Hematopoietic multipotent progenitor cell treated with erythropoietin and hydrocortisone succinate and interleukin-3 and kit ligand, for 8 days (in vitro differentiated cells): ENCODE measurements around the gene FMN1.

ENCODE experiments used
- DNase-seq: peaks from one replicate; pipeline ENCODE4 v3.0.0-alpha.2; 2015

FMN1 gene

GRCh38 chr15:32844118-32844711 lies 350.3 kb downstream of the FMN1 start:
- peak; percentile 45 for DNase-seq

- DNase-seq: no peak
These were observed 351.2 kb downstream of the FMN1 start for GRCh38 chr15:32843219-32843815.

DNA sequence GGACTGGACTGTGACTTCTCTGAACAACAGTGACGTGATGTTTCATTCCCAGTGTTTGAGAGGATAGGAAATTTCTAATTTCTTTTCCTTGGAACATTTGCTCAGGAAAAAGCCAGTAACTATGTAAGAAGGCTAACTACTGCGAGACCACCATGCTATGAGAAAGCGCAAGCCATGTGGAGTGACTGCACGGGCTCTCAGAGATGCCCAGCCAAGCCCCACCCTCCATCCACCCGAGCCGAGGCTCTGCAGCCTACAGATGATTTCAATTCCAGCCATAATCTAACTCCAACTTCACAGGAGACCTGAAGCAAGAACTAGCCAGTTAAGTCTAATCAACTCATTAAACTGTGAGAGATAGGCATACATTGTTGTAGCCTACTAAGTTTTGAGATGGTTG lies 352.4 kb downstream of the FMN1 start:
- no peak for DNase-seq

- DNase-seq: no peak
These were observed 353.8 kb downstream of the FMN1 start for GRCh38 chr15:32840507-32841245.

DNA sequence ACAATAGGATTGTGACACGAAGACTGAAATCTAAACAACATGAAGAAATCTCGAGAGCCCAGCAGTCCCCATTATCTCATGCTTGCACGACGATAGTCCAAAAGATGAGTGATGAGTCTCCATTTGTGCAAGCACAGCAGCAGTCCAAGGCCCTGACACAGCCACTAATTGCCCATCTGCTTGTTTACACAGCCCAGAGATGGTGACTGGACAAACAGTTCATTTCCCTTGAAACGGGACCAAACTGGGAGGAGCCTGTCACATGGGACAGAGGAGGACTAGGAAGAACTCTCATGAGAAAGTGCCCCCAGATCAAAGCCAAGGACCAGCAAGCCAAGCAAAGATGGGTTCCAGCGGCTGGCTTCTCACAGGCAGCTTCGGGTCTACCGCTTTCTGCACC lies 355.7 kb downstream of the FMN1 start:
- DNase-seq: no peak

DNA sequence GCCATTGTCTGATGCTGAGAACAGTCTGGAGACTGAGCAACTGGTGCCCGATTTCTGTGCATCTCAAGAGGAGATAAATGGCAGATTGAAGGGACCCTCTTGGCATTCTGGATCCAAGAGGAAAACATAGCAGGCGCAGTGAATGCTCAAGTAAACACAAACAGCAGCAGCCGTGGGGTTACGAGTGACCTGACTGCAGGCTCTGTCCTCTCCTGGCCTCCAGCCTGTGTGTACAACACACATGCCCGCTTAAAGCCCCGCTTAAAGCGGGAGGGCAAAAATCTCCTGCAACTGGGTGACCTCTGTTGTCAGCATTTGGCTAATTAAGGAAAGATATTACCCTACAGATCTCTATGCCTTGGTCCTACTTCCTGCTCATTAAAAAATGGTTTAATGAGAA lies 356.2 kb downstream of the FMN1 start:
- no peak for DNase-seq

- DNase-seq: no peak
These were observed 356.6 kb downstream of the FMN1 start for GRCh38 chr15:32837935-32838334.

DNA sequence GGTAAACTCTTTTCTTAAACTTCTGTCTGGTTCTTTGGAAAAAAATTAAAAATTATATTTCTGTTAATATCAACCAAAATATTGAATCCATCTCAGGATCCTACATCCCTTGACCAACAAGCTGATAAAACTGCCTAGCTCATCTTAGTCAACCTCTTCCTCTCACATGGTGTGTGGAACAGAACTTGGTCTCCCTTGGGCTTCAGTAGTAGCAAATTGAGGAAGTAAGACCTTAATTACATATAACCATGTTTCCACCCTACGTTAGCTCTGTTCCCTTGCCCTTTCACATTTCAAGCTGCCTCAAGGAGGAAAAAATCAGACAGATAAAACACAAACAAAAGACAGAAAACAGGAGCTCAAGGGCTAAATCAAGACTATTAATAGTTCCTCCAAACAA lies 360.4 kb downstream of the FMN1 start:
- DNase-seq: no peak

DNA sequence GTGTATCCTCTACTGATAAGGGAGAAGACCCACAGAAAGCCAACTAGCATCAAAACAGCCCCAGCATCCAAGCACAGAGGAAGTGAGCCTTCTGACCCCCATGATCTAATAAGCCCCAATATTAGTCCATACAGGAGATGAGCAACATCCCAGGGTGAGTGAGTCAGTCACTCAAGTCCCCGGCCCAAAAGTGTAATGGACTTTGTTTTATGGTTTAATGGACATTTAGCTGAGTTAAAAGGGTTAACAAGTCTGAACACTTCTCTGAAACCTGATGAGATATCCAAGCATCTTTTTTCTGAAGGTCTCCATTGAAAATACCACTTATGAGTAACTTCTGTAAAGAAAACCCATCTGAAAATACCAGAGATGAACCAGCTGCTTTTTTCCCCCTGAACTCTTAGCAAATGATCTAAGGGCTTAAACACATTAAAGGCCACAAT lies 361.1 kb downstream of the FMN1 start:
- DNase-seq: no peak

DNA sequence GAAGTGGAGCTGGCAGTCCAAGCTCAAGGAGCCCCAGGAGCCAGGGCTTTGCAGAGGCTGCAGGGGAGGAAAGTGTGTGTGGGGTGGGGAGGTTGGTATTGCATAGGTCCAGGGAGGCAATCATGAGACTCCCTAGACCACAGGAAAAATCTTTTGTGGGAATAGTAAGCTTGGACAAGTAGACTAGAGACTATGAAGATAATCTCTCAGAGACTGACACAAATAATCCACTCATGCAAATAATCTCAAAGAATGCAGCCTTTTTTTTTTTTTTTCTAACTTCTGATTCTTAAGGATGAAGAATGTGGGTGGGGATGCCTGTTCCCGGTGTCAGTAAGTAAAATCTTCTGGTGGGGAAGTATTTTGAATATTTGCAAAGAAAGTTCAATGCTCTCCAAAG lies 363.0 kb downstream of the FMN1 start:
- no peak for DNase-seq

- DNase-seq: no peak
These were observed 364.3 kb downstream of the FMN1 start for GRCh38 chr15:32830241-32830640.

DNA sequence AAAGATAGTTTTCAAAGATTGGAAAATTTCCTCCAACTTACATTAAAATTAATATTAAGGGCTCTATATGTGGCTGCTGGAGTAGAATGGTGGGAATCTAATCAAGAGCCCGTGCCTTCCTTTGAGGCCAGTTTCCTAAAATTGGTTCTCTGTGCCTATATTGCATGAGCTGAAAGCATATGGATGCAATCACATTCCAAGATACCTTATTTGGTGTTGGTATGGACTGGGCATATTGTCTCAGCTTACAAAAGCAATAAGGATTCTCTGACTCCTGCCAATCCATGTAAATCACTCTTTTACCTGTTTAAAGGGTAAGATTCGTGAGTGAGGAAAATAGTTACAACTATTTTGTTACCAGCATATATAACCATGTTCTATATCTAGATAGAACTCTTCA lies 365.1 kb downstream of the FMN1 start:
- no peak for DNase-seq

GRCh38 chr15:32828507-32829186 lies 365.9 kb downstream of the FMN1 start:
- DNase-seq: no peak

DNA sequence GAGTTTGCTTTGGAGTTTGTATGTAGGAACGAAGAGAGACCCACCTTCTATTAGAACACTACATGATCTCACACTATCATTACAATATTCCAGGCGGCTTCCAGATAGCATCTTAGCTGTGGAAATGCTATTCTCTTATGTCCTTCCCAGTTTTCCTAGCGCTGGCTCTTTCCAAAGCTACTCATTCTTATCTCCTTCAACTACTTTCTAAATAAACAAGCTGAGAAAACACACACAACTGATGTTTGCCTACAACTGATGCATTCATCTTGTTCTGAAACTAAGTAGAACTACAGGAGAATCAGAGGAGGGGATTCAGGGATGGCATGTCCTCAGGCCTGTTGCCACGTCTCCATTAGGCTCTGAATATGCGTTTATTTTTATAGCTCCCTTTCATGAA lies 367.8 kb downstream of the FMN1 start:
- DNase-seq: no peak

DNA sequence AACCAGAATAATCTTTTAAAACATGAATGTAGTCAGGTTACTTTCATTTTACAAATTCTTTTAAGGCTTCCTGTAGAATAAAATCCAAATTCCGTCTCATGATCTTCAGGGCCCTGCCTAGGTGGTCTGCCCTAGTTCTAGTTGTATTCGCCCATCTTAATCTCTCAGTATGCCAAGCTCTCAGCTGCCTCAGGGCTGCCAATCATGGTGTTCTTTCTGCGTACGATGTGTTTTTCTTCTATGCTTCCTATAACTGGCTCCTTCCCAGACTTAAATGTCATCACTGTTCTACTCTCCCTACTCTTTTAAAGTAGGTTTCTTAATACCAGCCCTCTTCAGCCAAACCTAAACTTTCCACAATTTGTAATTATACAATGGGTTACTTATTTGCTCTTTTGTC lies 369.3 kb downstream of the FMN1 start:
- no peak for DNase-seq

- no peak for DNase-seq
These were observed 369.7 kb downstream of the FMN1 start for GRCh38 chr15:32824777-32825176.

DNA sequence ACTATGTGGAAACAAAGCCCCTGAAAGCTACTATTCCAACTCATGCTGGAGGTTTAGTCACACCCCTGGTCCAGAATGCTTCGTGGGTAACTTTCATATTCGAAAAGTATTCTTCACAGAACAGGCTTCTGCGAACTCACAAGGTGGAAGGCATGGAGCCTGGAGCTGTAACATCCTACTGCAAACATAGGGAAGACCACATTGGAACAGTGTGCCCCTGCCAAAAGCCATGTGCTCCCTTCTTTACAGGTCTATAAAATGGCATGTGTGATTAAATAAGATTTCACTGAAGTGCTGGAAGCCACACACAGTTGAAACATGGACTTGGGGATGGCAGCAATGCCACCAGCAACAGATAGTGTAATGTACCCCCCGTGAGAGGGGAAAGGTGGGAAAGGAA lies 370.8 kb downstream of the FMN1 start:
- no peak for DNase-seq

DNA sequence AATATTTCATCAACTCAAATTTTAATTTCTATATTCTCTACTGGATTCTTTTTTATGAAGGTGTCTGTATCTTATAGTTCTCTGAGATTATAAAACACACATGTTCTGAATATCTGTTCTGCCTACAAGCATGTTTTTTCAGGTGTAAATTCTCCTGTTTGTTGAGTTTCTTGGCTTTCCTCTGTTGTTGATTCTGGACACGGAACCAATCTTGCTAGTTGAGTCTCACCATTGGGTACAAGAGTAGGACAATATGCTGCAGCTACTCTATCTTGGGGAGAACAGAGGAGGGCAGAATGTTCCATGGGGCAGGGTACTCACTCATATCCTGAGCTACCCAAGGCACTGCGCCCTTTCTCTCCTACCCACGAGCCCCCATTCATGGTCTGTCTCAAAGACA lies 371.8 kb downstream of the FMN1 start:
- no peak for DNase-seq

- no peak for DNase-seq
These were observed 375.1 kb downstream of the FMN1 start for GRCh38 chr15:32819448-32819847.

GRCh38 chr15:32818758-32819447 lies 375.6 kb downstream of the FMN1 start:
- DNase-seq: no peak

- no peak for DNase-seq
These were observed 376.9 kb downstream of the FMN1 start for GRCh38 chr15:32817577-32817976.

DNA sequence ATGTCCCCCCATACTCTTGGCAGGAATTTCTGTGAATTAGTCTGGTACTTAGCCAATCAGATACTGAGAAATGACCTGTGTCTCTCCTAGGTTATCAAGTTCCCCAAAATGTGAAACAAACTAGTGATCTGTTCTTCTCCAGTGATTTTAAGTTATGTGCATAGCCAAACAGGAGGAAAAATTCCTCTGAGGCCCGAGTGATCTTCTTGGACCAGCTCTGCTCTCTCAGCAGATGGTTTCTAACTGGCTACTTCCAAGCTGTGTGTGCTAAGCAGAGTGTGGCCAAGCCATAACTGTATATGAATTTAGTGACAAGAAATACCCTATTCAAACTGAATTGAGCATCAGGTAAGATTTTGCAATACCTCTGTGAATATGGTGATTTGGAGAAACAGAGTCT lies 387.2 kb downstream of the FMN1 start:
- DNase-seq: no peak

DNA sequence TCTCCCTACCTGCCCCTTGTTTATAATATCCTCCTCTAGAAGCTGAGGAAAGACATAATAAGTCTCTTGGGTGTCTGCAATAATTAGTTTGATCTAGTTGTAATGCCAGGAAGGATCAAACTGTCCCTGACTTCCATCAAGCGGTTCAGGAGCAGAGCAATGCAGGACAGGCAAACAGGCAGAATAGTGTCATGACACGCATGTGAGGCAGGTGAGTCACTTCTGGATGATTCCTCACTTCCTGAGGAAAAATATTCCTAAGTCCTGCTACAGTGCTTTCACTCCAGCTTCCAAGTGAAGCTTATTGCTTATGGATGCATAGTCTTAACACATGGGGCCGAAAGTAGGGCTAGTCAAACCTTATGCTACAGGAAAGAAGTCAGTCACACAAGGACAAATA lies 390.9 kb downstream of the FMN1 start:
- no peak for DNase-seq
